Measurements from ENCODE around the gene WDR43. TPM values are rescaled to one million over a fixed set of nuclear protein-coding genes. Genes with fewer than 3 reads are reported as not detected.
A peak's percentile ranks its signal among the peaks of the same experiment; 100 is the strongest.

The WDR43 gene
- total RNA-seq, 1 donor from 2014 or later: 117 TPM

GRCh38 chr2:28981620-28982376, 87.3 kb downstream of the WDR43 start:
- TF ChIP-seq, protein P1, sequence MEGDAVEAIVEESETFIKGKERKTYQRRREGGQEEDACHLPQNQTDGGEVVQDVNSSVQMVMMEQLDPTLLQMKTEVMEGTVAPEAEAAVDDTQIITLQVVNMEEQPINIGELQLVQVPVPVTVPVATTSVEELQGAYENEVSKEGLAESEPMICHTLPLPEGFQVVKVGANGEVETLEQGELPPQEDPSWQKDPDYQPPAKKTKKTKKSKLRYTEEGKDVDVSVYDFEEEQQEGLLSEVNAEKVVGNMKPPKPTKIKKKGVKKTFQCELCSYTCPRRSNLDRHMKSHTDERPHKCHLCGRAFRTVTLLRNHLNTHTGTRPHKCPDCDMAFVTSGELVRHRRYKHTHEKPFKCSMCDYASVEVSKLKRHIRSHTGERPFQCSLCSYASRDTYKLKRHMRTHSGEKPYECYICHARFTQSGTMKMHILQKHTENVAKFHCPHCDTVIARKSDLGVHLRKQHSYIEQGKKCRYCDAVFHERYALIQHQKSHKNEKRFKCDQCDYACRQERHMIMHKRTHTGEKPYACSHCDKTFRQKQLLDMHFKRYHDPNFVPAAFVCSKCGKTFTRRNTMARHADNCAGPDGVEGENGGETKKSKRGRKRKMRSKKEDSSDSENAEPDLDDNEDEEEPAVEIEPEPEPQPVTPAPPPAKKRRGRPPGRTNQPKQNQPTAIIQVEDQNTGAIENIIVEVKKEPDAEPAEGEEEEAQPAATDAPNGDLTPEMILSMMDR (IDR thresholded peaks at IDR 0.05; ENCODE audit: insufficient read depth, low read length, severe bottlenecking): no peak
- DNase-seq (ENCODE audit: low read depth): no peak
- no peak overlapping the region for H3K4me3 ChIP-seq (ENCODE audit: low read depth, low read length)
- H3K36me3 ChIP-seq (ENCODE audit: control insufficient read depth, insufficient read depth, low read length): no peaks in the 10 kb centered on the region
- no peak for FAIRE-seq
- H3K27me3 ChIP-seq (ENCODE audit: control insufficient read depth, insufficient read depth, low read length): no peaks in the 10 kb centered on the region

GRCh38 chr2:28982381-28982950, 88.0 kb downstream of the WDR43 start:
- Histone ChIP-seq H3K4me3 (ENCODE audit: low read depth, low read length) (no peak overlapping the region), H3K27me3 (ENCODE audit: control insufficient read depth, insufficient read depth, low read length) (no peaks in the 10 kb centered on the region), H3K36me3 (ENCODE audit: control insufficient read depth, insufficient read depth, low read length) (no peaks in the 10 kb centered on the region)
- DNase-seq (ENCODE audit: low read depth): no peak
- TF ChIP-seq, protein P1 (IDR thresholded peaks at IDR 0.05; ENCODE audit: insufficient read depth, low read length, severe bottlenecking): no peak
- no peak for FAIRE-seq

DNA sequence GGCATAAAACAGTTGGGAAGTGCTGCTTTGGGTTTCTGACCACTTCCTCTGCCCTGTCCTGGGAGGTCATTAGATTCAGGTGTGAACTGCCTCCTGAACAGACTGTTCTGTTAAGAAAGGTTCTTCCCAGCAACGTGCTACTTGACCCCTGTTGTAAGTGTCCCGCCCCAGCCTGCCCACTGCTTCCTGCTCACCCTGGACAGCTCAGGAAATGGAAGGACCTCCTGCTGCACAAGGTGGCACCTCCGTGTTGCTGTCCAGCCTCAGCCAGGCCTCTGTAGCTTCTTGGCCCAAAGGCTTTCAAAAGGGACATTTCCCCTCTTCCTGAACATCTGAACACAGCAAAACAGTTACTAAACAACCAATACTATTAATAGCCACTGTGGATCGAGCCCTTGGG, 92.0 kb downstream of the WDR43 start:
- TF ChIP-seq, protein P1 (IDR thresholded peaks at IDR 0.05; ENCODE audit: insufficient read depth, low read length, severe bottlenecking): no peak
- Histone ChIP-seq H3K27me3 (ENCODE audit: control insufficient read depth, insufficient read depth, low read length) (no peaks in the 10 kb centered on the region), H3K4me3 (ENCODE audit: low read depth, low read length) (no peak overlapping the region), H3K36me3 (ENCODE audit: control insufficient read depth, insufficient read depth, low read length) (no peaks in the 10 kb centered on the region)
- DNase-seq (ENCODE audit: low read depth): no peak
- no peak for FAIRE-seq

- DNase-seq (ENCODE audit: low read depth) (no peak), FAIRE-seq (peak; percentile 32)
- H3K27me3 ChIP-seq (ENCODE audit: control insufficient read depth, insufficient read depth, low read length): no peaks in the 10 kb centered on the region
- no peak overlapping the region for H3K4me3 ChIP-seq (ENCODE audit: low read depth, low read length)
- TF ChIP-seq, protein P1 (IDR thresholded peaks at IDR 0.05; ENCODE audit: insufficient read depth, low read length, severe bottlenecking): no peak
- H3K36me3 ChIP-seq (ENCODE audit: control insufficient read depth, insufficient read depth, low read length): no peaks in the 10 kb centered on the region
These were observed 95.5 kb downstream of the WDR43 start for GRCh38 chr2:28989973-28990372.

GRCh38 chr2:28990445-28990844, 96.0 kb downstream of the WDR43 start:
- H3K27me3 ChIP-seq (ENCODE audit: control insufficient read depth, insufficient read depth, low read length): no peaks in the 10 kb centered on the region
- no peak overlapping the region for H3K4me3 ChIP-seq (ENCODE audit: low read depth, low read length)
- no peaks in the 10 kb centered on the region for H3K36me3 ChIP-seq (ENCODE audit: control insufficient read depth, insufficient read depth, low read length)
- no peak for FAIRE-seq
- DNase-seq (ENCODE audit: low read depth): no peak
- TF ChIP-seq, protein P1 (IDR thresholded peaks at IDR 0.05; ENCODE audit: insufficient read depth, low read length, severe bottlenecking): no peak

Measured in bronchial epithelial cell (primary cell).